HCT116 (cell line): Measurements from ENCODE around the gene TAS2R46.

Experiments used
- ATF3 ChIP-seq: IDR thresholded peaks from 2 replicates; pipeline ENCODE4 v1.6.1; 2012
- CEBPB ChIP-seq: IDR thresholded peaks from 2 replicates; pipeline ENCODE4 v1.6.1; 2012; ENCODE audit warnings: low read depth
- CTCF ChIP-seq, 3 experiments: fragments of 200-600 bp in 1 of 3; sonication (generic) in 1 of 3; IDR thresholded peaks in 2 of 3; conservative IDR thresholded peaks in 1 of 3; 2 replicates each; pipeline ENCODE4 v1.5.1; 2012 to 2017; ENCODE audit warnings: low read depth in 2 of 3, low read length in 2 of 3, antibody characterized with exemption in 1 of 3, borderline replicate concordance in 1 of 3, control low read depth in 1 of 3, mild to moderate bottlenecking in 1 of 3, mixed read lengths in 1 of 3, mixed run types in 1 of 3, moderate library complexity in 1 of 3; ENCODE audit not compliant: insufficient read depth in 1 of 3
- EZH2 ChIP-seq: fragments of 200-600 bp; sonication (generic); IDR thresholded peaks from 2 replicates; pipeline ENCODE4 v1.6.1; 2017; ENCODE audit warnings: antibody characterized with exemption, mixed run types
- POLR2A ChIP-seq: IDR thresholded peaks from 2 replicates; pipeline ENCODE4 v1.7.0; 2011; ENCODE audit warnings: borderline replicate concordance; ENCODE audit not compliant: insufficient read depth, insufficient read length; ENCODE audit errors: extremely low read depth
- POLR2AphosphoS5 ChIP-seq: IDR thresholded peaks from 2 replicates; pipeline ENCODE4 v1.6.1; 2011; ENCODE audit warnings: mild to moderate bottlenecking, low read depth, low read length, moderate library complexity
- REST ChIP-seq: IDR thresholded peaks from 2 replicates; pipeline ENCODE4 v1.6.1; 2012; ENCODE audit warnings: low read depth
- SP1 ChIP-seq: IDR thresholded peaks from 2 replicates; pipeline ENCODE4 v1.6.1; 2012; ENCODE audit warnings: low read depth
- SRF ChIP-seq: IDR thresholded peaks from 2 replicates; pipeline ENCODE4 v1.6.1; 2012; ENCODE audit warnings: low read depth
- ZBTB33 ChIP-seq: IDR thresholded peaks from 2 replicates; pipeline ENCODE4 v1.6.1; 2011; ENCODE audit warnings: mild to moderate bottlenecking, low read length, moderate library complexity; ENCODE audit not compliant: insufficient replicate concordance; ENCODE audit errors: extremely low read depth
- ZFX ChIP-seq: fragments of 450-650 bp; IDR thresholded peaks from 2 replicates; pipeline ENCODE4 v1.6.1; 2017
- ZNF274 ChIP-seq: fragments of 200-500 bp; sonication (Bioruptor generic); IDR thresholded peaks from 2 replicates; pipeline ENCODE4 v1.6.1; 2014; ENCODE audit warnings: mild to moderate bottlenecking, low read depth, low read length, inconsistent platforms

GRCh38 chr12:11106288-11106687, 44.2 kb upstream of the TAS2R46 start:
- no peak for TF ChIP-seq POLR2A
- no peak for TF ChIP-seq REST
- no peak for TF ChIP-seq ATF3
- TF ChIP-seq CTCF (IDR thresholded peaks at IDR 0.05 in 2 of 3, conservative IDR thresholded peaks at IDR 0.05 in 1 of 3; ENCODE audit: borderline replicate concordance in 1 of 3, insufficient read depth in 1 of 3, low read depth in 2 of 3, low read length in 2 of 3): no peak
- TF ChIP-seq ZNF274: no peak
- TF ChIP-seq POLR2AphosphoS5: no peak
- no peak for TF ChIP-seq SP1
- no peak for TF ChIP-seq SRF
- TF ChIP-seq ZFX: no peak
- no peak for TF ChIP-seq EZH2
- TF ChIP-seq CEBPB: no peak
- TF ChIP-seq ZBTB33: no peak
